Activated CD4-positive, CD25-positive, alpha-beta regulatory T cell (primary cell): ENCODE measurements around the gene PRKCZ.

Experiments
- DNase-seq, 4 experiments: peaks; one replicate each; lab custom pipeline; 2025; lab: John Stamatoyannopoulos, UW

Gene PRKCZ

GRCh38 chr1:2194898-2195673, 144.9 kb downstream of the PRKCZ start:
- peak; percentile 72 to 83 (median 77) for DNase-seq

- DNase-seq, result no peak
These were observed 145.6 kb downstream of the PRKCZ start for GRCh38 chr1:2195785-2196184.

GRCh38 chr1:2196901-2197638, 146.9 kb downstream of the PRKCZ start:
- DNase-seq, result no peak

GRCh38 chr1:2197707-2198165, 147.5 kb downstream of the PRKCZ start:
- DNase-seq, result no peak

GRCh38 chr1:2198571-2198970, 148.4 kb downstream of the PRKCZ start:
- no peak for DNase-seq

GRCh38 chr1:2199042-2199810, 149.0 kb downstream of the PRKCZ start:
- peak; percentile 59 to 67 (median 60) for DNase-seq

- no peak for DNase-seq
These were observed 150.2 kb downstream of the PRKCZ start for GRCh38 chr1:2200308-2200943.

- DNase-seq, result no peak
These were observed 150.9 kb downstream of the PRKCZ start for GRCh38 chr1:2201062-2201461.

- no peak for DNase-seq
These were observed 151.9 kb downstream of the PRKCZ start for GRCh38 chr1:2202008-2202575.

GRCh38 chr1:2202843-2203601, 152.8 kb downstream of the PRKCZ start:
- no peak for DNase-seq

GRCh38 chr1:2203671-2204414, 153.6 kb downstream of the PRKCZ start:
- no peak for DNase-seq

GRCh38 chr1:2204415-2205190, 154.4 kb downstream of the PRKCZ start:
- DNase-seq, result peak in 3 of 4 experiments; percentile 92 to 96 (median 92)

- peak in 1 of 4 experiments; percentile 93 for DNase-seq
These were observed 155.2 kb downstream of the PRKCZ start for GRCh38 chr1:2205191-2205952.

- no peak for DNase-seq
These were observed 156.7 kb downstream of the PRKCZ start for GRCh38 chr1:2206813-2207487.

GRCh38 chr1:2208309-2209239, 158.4 kb downstream of the PRKCZ start:
- DNase-seq, result no peak

GRCh38 chr1:2209400-2210083, 159.3 kb downstream of the PRKCZ start:
- no peak for DNase-seq
